Measurements from ENCODE around the gene C6orf89. TPM values are rescaled to one million over a fixed set of nuclear protein-coding genes. Genes with fewer than 3 reads are reported as not detected.
A peak's percentile ranks its signal among the peaks of the same experiment; 100 is the strongest.

Gene C6orf89
- total and polyA plus RNA-seq, 2 experiments from 2014 or later: 73.8 to 84.0 TPM

DNA sequence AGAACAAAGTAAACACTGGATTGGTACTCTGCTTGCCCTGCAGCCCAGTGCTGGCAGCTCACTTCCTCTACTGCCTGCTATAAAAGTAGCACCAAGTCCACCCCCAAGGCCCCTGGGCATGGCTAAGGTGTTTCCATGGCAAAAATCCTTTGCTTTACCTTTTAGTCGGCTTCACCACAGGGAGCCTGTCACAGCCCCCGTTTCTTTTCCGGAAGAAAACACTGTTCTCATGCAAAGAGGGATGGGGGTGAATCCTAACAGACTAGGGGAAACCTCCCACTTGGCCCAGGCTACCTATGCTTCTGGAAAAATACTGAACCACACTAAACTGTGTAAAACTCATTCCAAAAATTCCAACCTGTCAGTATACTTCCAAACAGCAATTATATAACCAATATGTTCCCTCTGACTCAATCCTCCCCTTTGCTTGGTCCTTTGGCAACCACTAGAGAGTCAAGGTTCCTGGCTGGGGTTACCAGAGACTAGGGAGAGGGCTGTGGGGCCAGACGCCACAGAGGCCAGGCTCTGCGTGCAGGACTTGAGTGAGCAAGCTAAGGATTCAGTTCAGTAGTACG lies 27.3 kb upstream of the C6orf89 start:
- no peaks in the 10 kb centered on the region for H3K9me2 ChIP-seq (ENCODE audit: insufficient read depth)
- no peaks in the 10 kb centered on the region for H3K9me3 ChIP-seq (ENCODE audit: low read depth)
- H4K20me1 ChIP-seq (ENCODE audit: insufficient read depth): no peaks in the 10 kb centered on the region
- no peaks in the 10 kb centered on the region for H3K27me3 ChIP-seq (replicated peaks; ENCODE audit: insufficient read depth)
- peak overlapping the region; percentile 31; the same call in 1 of the 2 replicates for H3K27ac ChIP-seq
- 63 to 68% methylated on average over 6 of the region's 6 CpGs for WGBS, 2 experiments (ENCODE audit: low coverage in 1 of 2, low lambda C conversion rate in 2 of 2, missing lambda C conversion rate in 2 of 2)
- TF ChIP-seq EZH2phosphoT487 (IDR thresholded peaks at IDR 0.05; ENCODE audit: insufficient read depth, low read depth) (no peak), EZH2 (IDR thresholded peaks at IDR 0.05; ENCODE audit: insufficient read depth, poor library complexity, severe bottlenecking) (no peak)
- peak; percentile 53 for DNase-seq
- H2AFZ ChIP-seq: no peak overlapping the region
- in situ Hi-C loops (cut with MboI): no loop called here
- H3K4me2 ChIP-seq (ENCODE audit: unreplicated experiment): no peak overlapping the region
- peaks cover 6% of the 10 kb centered on the region for H3F3A ChIP-seq (ENCODE audit: insufficient read depth)
- no peak overlapping the region for H3K4me3 ChIP-seq
- H3K4me1 ChIP-seq (ENCODE audit: insufficient read depth): peaks cover 11% of the 10 kb centered on the region
- H3K9ac ChIP-seq: no peak overlapping the region
- H3K36me3 ChIP-seq (ENCODE audit: low read depth): no peaks in the 10 kb centered on the region; the same call in 1 of the 2 replicates
- H3K79me2 ChIP-seq (ENCODE audit: insufficient read depth): peaks cover 38% of the 10 kb centered on the region

DNA sequence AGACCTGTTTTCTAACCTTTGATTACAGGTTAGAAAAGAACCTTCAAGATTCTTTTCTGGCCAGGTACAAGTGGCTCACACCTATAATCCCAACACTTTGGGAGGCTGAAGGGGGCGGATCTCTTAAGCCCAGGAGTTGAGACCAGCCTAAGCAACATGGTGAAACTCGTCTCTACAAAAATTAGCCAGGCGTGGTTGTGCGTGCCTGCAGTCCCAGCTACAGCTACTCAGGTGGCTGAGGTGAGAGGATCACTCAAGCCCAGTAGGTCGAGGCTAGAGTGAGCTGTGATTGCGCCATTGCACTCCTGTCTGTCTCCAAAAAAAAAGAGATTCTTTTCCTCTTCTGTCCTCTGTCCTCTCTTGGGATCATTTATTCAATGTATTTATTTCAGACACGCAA lies 25.6 kb upstream of the C6orf89 start:
- Histone ChIP-seq H3K36me3 (ENCODE audit: low read depth) (no peaks in the 10 kb centered on the region; the same call in 1 of the 2 replicates), H3K9me3 (ENCODE audit: low read depth) (no peaks in the 10 kb centered on the region), H2AFZ (no peak overlapping the region), H3K27ac (no peak overlapping the region), H3K9me2 (ENCODE audit: insufficient read depth) (no peaks in the 10 kb centered on the region), H3K4me1 (ENCODE audit: insufficient read depth) (peaks cover 9% of the 10 kb centered on the region), H3K27me3 (replicated peaks; ENCODE audit: insufficient read depth) (no peaks in the 10 kb centered on the region), H3K9ac (no peak overlapping the region), H4K20me1 (ENCODE audit: insufficient read depth) (no peaks in the 10 kb centered on the region), H3K4me3 (no peak overlapping the region), H3K4me2 (ENCODE audit: unreplicated experiment) (no peak overlapping the region), H3K79me2 (ENCODE audit: insufficient read depth) (peaks cover 47% of the 10 kb centered on the region), H3F3A (ENCODE audit: insufficient read depth) (no peaks in the 10 kb centered on the region)
- 94% methylated on average over 7 of the region's 7 CpGs for WGBS, 2 experiments (ENCODE audit: low coverage in 1 of 2, low lambda C conversion rate in 2 of 2, missing lambda C conversion rate in 2 of 2)
- DNase-seq: no peak
- in situ Hi-C loops (cut with MboI): no loop called here
- TF ChIP-seq EZH2phosphoT487 (IDR thresholded peaks at IDR 0.05; ENCODE audit: insufficient read depth, low read depth): no peak
- TF ChIP-seq EZH2 (IDR thresholded peaks at IDR 0.05; ENCODE audit: insufficient read depth, poor library complexity, severe bottlenecking): no peak

DNA sequence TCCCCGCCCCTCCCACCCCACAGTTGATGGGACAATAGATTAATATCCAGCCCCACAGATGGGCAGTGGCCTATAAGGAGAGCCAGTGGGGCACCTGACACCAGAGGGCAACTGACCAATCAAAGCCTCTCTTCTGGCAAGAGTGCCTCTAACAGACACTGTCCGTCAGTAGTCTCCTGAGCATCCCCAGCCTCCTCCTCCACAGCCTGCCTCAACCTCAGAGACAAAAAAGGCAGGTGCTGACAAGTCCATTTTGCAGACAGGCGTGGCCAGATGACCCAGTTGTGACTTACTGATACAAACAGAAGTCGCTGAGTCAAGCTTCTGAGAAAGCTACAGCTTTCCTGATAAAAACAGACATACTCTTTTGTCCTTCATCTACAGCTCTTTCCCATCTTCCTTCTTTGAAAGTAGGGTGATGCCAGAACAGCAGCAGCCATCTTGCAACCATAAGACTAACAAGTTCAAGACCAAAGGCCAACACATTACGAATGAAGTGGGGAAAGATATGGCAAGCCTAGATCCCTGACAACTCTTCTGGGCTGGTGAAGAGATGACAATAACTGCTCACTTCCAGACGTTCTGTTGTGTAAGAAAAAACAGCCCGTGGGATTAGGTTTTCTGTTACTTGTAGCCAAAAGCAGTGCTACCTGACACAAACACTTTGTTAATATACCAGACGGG lies 23.4 kb upstream of the C6orf89 start:
- H3K9me3 ChIP-seq (ENCODE audit: low read depth): no peaks in the 10 kb centered on the region
- in situ Hi-C loops (cut with MboI): no loop called here
- no peaks in the 10 kb centered on the region for H3F3A ChIP-seq (ENCODE audit: insufficient read depth)
- DNase-seq: no peak
- H3K27me3 ChIP-seq (replicated peaks; ENCODE audit: insufficient read depth): no peaks in the 10 kb centered on the region
- H3K9ac ChIP-seq: no peak overlapping the region
- no peaks in the 10 kb centered on the region for H3K9me2 ChIP-seq (ENCODE audit: insufficient read depth)
- H3K36me3 ChIP-seq (ENCODE audit: low read depth): no peaks in the 10 kb centered on the region; the same call in 1 of the 2 replicates
- H3K4me1 ChIP-seq (ENCODE audit: insufficient read depth): peaks cover 9% of the 10 kb centered on the region
- 83 to 84% methylated on average over 8 of the region's 8 CpGs for WGBS, 2 experiments (ENCODE audit: low coverage in 1 of 2, low lambda C conversion rate in 2 of 2, missing lambda C conversion rate in 2 of 2)
- no peak overlapping the region for H2AFZ ChIP-seq
- H3K27ac ChIP-seq: no peak overlapping the region
- TF ChIP-seq EZH2 (IDR thresholded peaks at IDR 0.05; ENCODE audit: insufficient read depth, poor library complexity, severe bottlenecking): no peak
- no peaks in the 10 kb centered on the region for H4K20me1 ChIP-seq (ENCODE audit: insufficient read depth)
- no peak overlapping the region for H3K4me3 ChIP-seq
- no peak overlapping the region for H3K4me2 ChIP-seq (ENCODE audit: unreplicated experiment)
- peaks cover 64% of the 10 kb centered on the region for H3K79me2 ChIP-seq (ENCODE audit: insufficient read depth)

DNA sequence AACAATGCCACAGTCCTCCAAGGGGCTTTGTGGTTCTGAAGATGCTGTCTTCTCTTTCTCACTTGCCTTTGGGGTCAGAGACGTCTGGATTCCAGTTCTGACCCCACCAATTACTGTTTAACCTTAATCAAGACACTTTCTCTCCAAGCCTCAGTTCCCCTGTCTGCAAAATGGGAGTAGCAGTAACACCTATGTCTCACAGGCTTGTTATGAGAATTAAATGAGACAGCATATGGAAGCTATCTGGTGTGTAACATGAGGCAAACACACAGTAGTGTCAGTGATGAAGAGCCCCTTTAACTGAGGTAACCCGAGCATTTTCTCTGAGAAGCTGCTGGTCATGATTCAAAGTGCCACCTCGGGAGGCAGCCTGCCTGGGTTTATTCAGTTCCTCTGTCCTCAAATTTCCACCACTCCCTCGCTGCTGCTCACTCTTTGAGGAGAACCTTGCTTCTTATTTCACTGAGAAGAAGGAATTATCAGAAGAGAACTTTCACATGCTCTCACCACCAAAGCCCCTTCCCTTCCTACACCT lies 22.8 kb upstream of the C6orf89 start:
- 82 to 89% methylated on average over 4 of the region's 4 CpGs for WGBS, 2 experiments (ENCODE audit: low coverage in 1 of 2, low lambda C conversion rate in 2 of 2, missing lambda C conversion rate in 2 of 2)
- peaks cover 64% of the 10 kb centered on the region for H3K79me2 ChIP-seq (ENCODE audit: insufficient read depth)

More for the DNA sequence above, 22.8 kb upstream of the C6orf89 start:
- no peaks in the 10 kb centered on the region for H3K27me3 ChIP-seq (replicated peaks; ENCODE audit: insufficient read depth)
- H3K4me2 ChIP-seq (ENCODE audit: unreplicated experiment): no peak overlapping the region
- no peak overlapping the region for H3K27ac ChIP-seq
- H4K20me1 ChIP-seq (ENCODE audit: insufficient read depth): no peaks in the 10 kb centered on the region
- no peaks in the 10 kb centered on the region; the same call in 1 of the 2 replicates for H3K36me3 ChIP-seq (ENCODE audit: low read depth)
- H3F3A ChIP-seq (ENCODE audit: insufficient read depth): no peaks in the 10 kb centered on the region
- H3K9ac ChIP-seq: no peak overlapping the region
- no peaks in the 10 kb centered on the region for H3K9me2 ChIP-seq (ENCODE audit: insufficient read depth)
- H3K9me3 ChIP-seq (ENCODE audit: low read depth): no peaks in the 10 kb centered on the region
- no peak for TF ChIP-seq EZH2 (IDR thresholded peaks at IDR 0.05; ENCODE audit: insufficient read depth, poor library complexity, severe bottlenecking)
- TF ChIP-seq EZH2phosphoT487 (IDR thresholded peaks at IDR 0.05; ENCODE audit: insufficient read depth, low read depth): no peak
- peaks cover 9% of the 10 kb centered on the region for H3K4me1 ChIP-seq (ENCODE audit: insufficient read depth)
- no peak overlapping the region for H2AFZ ChIP-seq
- in situ Hi-C loops (cut with MboI): no loop called here
- DNase-seq: no peak
- no peak overlapping the region for H3K4me3 ChIP-seq
